Stimulated activated CD8-positive, alpha-beta memory T cell treated with anti-CD3 and anti-CD28 coated beads, Interleukin-2, amount 100 ng/mL, for 1 hour (primary cell): Measurements from ENCODE around the gene AOC2.
"Not testable (repeated sequence)": the region's sequence is repeated elsewhere in the genome, so short reads cannot be mapped to it uniquely, and the experiment has no call there.

Experiments used
- DNase-seq, 2 donors: peaks; one replicate each; pipeline ENCODE4 v3.0.0-alpha.2; 2020; ENCODE audit warnings: low read depth in 2 of 2

The AOC2 gene

GRCh38 chr17:42883802-42884558, 39.6 kb downstream of the AOC2 start:
- DNase-seq = no peak

- not testable (repeated sequence) for DNase-seq
These were observed 41.4 kb downstream of the AOC2 start for GRCh38 chr17:42885806-42886205.

- DNase-seq = no peak
These were observed 42.1 kb downstream of the AOC2 start for GRCh38 chr17:42886283-42887176.

- no peak for DNase-seq
These were observed 45.4 kb downstream of the AOC2 start for GRCh38 chr17:42889809-42890208.

GRCh38 chr17:42891539-42892152, 47.3 kb downstream of the AOC2 start:
- DNase-seq = no peak

GRCh38 chr17:42893359-42893758, 49.0 kb downstream of the AOC2 start:
- no peak for DNase-seq

GRCh38 chr17:42894283-42895184, 50.2 kb downstream of the AOC2 start:
- DNase-seq = no peak

GRCh38 chr17:42895185-42895555, 50.8 kb downstream of the AOC2 start:
- no peak for DNase-seq

GRCh38 chr17:42898147-42898811, 53.9 kb downstream of the AOC2 start:
- DNase-seq = no peak

GRCh38 chr17:42899981-42900380, 55.6 kb downstream of the AOC2 start:
- not testable (repeated sequence) for DNase-seq
